HG03520 (cell line): Measurements from ENCODE around the gene IL17C.

Experiments used
- ATAC-seq: cut with Tn5 transposase; IDR thresholded peaks from one replicate; pipeline ENCODE4 v1.9.1; 2021; ENCODE audit warnings: mild to moderate bottlenecking, moderate library complexity; ENCODE audit not compliant: unreplicated experiment

IL17C gene

GRCh38 chr16:88626646-88627045, 11.7 kb upstream of the IL17C start:
- ATAC-seq, result no peak

DNA sequence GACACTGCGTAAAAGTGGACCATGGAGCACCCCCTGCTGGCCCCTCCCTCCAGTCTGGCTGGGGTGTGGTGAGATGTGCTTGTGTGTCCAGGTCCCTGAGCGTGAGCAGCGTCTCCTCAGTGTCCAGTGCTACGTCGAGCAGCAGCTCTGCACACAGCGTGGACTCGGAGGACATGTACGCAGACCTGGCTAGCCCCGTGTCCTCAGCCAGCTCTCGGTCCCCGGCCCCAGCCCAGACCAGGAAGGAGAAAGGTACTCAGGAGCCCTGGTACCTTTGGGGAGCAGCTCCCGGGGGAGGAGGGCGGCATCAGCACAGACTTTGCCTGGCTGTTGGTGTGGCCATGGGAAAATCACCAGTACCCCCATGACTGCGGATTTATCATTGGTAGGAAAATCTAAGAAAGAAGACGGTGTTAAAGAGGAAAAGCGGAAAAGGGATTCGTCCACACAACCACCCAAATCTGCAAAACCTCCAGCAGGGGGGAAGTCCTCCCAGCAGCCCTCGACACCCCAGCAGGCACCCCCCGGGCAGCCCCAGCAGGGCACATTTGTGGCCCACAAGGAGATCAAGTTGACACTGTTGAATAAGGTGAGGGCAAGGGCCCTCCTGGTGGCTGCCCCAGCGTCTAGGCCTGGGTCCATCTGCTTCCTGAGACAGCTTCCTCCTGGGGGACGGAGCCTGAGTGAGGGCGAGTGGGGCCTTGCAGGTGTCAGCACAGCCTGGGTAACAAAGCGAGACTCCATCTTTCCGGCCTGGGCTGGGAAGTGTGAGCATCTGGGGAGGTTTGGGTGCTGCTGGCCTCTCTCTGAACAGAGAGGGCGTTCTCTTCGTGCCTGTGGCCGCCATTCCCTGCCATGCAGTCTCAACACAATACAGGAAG, 10.6 kb upstream of the IL17C start:
- no peak for ATAC-seq

- ATAC-seq, result no peak
These were observed 9.8 kb upstream of the IL17C start for GRCh38 chr16:88628512-88628974.

GRCh38 chr16:88629835-88630234, 8.5 kb upstream of the IL17C start:
- no peak for ATAC-seq

GRCh38 chr16:88630433-88630832, 7.9 kb upstream of the IL17C start:
- no peak for ATAC-seq

- no peak for ATAC-seq
These were observed 7.4 kb upstream of the IL17C start for GRCh38 chr16:88630941-88631340.

DNA sequence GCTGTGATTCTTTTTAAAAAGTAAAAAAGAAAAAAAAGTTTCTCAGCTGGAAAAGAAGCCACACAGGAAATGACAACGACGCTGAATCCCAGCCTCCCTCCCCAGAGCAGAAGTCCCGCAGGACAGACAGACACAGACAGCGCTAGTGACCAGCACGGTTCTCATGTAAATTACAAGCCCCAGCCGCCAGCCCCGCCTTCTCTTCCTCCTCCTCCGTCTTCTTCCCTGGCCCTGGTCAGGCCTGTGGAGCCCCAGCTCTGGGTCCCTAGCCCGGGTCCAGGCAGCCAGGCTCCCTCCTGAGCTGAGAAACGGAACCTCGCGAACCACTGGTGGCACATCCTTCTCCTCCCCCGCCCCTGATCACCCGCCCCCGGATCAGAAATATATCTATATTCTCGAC, 7.0 kb upstream of the IL17C start:
- no peak for ATAC-seq

DNA sequence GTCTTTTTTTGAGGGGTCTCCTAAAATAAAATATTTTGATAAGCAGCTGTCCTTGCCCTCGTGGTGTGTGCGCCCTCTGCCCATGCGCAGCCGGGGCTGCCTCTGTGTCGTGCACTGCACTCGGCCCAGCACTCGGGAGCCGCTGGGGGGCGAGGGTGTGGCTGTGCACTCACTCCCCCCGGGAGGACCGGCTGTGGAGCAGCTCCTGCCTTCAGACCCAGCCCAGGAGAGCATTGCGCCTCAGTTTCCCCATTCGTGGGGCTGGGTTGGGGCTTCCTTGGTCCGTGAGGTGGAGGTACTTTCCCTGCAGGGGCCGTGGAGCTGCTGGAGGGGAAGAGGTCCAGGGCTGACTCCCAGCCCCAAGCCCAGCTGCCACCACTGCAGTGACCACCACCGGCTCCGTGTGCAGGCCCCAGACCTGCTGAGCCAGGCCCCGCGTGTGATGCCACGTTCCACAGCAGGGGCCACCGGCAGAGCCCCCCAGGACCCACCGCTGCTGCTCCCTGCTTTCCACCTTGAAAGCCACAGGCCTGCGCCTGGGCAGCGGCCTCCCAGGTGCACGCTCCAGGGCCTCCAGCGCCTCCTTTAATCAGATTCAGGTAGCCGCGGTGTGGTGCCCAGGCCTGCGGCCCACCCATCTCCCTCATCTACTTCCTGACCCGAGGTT, 6.3 kb upstream of the IL17C start:
- no peak for ATAC-seq

GRCh38 chr16:88632587-88632930, 5.8 kb upstream of the IL17C start:
- ATAC-seq, result no peak

GRCh38 chr16:88633684-88634140, 4.7 kb upstream of the IL17C start:
- no peak for ATAC-seq

GRCh38 chr16:88634141-88634993, 4.0 kb upstream of the IL17C start:
- no peak for ATAC-seq

DNA sequence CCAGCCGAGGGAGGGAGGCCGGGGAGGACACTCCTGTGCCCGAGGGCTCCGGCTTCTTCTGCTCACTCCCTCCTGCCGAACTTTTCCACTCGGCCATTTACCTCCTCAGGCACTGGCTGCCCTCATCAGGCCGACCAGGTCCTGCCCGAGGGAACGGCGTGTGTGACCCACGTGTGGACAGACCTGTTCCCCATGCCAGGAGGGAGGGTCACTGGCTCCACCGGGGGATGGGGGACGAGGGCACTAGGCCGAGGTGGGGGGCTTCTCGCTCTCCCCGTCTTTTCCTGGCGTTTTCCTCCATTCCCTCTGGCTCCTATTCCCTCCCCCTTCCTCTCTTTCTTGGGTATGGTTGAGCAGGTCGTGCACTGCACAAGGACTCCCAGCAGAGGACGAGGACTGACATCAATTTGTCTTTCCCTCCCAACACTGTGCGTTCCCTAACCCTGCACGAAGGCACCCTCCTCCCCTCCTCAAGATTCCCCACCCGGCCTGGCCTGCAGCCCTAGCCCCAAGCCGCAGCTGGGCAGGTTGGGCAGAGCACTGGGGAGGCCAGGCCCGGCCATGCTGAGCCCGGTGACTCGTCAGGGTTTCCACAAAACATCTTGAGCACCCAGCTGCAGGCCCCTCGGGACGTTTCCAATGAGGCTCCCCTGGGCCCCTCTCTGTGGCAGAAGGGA, 3.2 kb upstream of the IL17C start:
- ATAC-seq, result no peak

DNA sequence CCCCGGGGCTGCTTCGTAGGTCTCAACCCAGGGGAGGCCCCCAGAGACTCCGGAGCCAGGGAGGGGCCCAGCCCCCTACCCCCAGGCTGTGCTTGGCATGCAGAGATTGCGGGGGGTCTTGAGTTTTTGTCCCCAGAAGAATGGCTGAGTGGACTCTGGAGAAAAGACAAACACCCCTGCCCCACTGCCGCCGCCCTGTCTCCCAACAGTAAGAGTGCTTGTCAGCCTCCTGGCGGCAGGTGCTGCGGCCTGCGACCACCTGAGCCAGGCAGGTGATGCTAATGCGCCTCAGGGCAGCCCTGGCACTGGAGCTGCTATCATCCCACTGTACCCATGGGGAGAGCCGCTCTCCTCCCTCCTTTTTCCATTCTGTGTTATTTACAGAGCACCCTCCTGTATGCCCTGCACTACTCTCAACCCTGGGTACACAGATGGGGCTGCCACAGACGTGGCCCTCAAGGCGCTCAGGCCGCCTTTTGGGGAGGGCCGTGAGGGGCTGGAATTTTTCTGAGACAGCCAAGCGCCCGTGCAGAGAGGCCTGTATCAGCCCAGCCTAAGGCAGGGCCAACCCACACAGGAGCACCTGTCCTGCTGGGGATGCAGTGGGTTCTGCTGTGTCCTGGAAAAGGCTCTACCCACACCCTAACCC, 2.6 kb upstream of the IL17C start:
- ATAC-seq, result no peak

DNA sequence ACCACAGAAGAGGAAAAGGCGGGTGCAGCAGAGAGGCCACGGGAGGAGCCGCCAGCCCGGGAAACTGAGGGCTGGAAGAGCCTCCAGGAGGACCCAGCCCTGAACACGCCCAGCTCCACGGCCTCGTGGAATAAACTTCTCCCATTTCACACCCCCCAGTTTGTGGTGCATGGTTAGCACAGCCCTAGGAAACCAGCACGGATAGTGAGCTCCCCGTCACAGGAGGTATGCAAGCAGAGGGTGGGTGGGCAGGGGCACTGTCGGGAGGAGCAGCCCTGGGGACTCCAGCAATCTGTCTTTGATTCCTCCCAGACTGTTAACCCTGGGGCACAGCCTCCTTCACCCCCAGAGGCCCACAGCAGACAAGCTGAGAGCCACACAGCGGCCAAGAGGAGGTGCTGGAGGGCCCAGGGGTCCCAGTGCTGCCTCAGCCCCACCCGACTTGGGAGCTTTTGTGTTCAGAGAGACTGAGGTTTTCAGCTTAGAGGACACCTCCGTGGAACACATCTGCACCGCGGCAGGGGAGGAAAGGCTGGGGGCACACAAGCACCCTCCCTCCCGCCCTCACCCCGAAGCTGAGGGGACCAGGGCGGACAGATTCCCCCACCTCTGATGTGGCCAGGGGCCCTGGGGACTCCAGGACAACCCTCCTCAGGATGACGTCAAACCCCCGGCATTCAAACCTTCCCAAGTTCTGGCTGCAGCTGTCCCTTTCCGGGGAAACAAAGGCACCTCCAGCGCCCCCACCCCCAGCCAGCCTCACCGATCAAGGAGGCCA, 1.7 kb upstream of the IL17C start:
- no peak for ATAC-seq

DNA sequence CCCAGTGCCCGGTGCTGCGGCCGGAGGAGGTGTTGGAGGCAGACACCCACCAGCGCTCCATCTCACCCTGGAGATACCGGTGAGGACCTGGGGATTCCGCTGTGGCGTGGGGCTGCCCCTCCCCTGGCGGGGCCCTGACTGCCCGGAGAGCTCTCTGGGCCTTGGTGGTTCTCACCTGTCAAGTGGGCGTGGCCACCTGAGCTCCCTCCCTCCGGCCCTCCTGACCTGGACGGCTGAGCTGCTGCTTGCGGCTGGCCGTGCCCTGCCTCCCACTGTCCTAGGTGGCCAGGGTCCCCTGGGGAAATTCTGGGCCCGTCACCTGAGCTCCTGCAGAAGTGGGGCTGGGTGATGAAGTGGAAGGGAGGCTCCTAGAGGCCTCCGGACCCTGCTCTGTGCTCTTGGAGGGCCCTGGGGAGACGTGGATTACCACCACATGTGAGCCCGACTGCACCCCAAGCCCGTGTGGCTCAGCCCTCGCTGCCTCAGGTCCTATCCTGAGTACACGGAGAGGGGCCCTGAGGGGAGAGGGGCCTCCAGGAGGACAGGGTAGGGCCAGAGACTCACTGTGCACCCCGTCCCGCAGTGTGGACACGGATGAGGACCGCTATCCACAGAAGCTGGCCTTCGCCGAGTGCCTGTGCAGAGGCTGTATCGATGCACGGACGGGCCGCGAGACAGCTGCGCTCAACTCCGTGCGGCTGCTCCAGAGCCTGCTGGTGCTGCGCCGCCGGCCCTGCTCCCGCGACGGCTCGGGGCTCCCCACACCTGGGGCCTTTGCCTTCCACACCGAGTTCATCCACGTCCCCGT, 1.1 kb downstream of the IL17C start:
- ATAC-seq, result no peak

DNA sequence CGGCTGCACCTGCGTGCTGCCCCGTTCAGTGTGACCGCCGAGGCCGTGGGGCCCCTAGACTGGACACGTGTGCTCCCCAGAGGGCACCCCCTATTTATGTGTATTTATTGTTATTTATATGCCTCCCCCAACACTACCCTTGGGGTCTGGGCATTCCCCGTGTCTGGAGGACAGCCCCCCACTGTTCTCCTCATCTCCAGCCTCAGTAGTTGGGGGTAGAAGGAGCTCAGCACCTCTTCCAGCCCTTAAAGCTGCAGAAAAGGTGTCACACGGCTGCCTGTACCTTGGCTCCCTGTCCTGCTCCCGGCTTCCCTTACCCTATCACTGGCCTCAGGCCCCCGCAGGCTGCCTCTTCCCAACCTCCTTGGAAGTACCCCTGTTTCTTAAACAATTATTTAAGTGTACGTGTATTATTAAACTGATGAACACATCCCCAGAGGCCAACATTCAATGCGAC, 1.7 kb downstream of the IL17C start:
- ATAC-seq, result no peak

DNA sequence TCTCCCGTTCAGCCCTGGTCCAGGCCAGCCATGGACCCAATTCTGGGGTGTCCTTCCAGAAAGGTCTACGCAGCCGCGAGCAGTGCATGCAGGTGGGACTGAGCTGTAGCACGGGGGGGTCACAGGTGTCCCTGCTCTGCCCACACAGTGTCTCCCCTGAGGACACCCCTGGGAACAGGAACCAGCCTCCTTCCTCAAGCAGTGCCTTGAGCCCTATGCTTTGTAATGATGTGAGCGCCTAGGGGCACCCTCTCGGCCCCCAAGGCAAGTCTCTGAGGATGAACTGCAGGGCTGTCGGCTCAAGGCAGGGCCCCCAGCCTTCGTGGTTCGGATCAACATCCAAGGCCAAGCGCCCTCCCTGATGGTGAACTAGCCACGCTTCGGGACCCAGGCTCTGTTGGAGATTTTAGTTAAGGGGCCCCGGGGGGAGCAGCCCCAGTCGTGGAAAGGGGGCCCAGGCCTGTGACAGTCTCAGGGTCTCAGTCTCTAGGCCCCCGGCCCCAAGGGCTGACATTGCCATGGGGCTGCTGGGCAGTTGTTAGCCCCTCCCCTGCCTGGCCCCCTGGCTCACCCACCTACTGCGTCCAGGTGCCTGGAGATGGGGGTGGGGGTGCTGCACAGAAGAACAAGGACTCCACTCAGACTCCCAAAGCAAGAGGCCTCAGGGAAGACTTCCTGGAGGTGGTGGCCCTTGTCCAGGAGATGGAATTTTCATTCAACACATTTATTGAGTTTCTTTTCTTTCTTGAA, 2.3 kb downstream of the IL17C start:
- no peak for ATAC-seq
